ENCODE measurements around the gene LOXHD1. TPM values are rescaled to one million over a fixed set of nuclear protein-coding genes. Genes with fewer than 3 reads are reported as not detected.

The LOXHD1 gene
- total RNA-seq, 1 experiment from 2014 or later, result not detected

GRCh38 chr18:46431522-46432171, 225.4 kb downstream of the LOXHD1 start:
- POLR2A ChIA-PET, result no interaction called here
- Histone ChIP-seq H3K27me3 (ENCODE audit: control insufficient read depth, insufficient read depth, low read length) (no peaks in the 10 kb centered on the region), H3K9me3 (ENCODE audit: control insufficient read depth, insufficient read depth, low read depth, low read length) (no peaks in the 10 kb centered on the region), H3K4me3 (ENCODE audit: low read depth in 2 of 2, low read length in 2 of 2) (no peak overlapping the region), H3K4me1 (ENCODE audit: control insufficient read depth, insufficient read depth, low read length) (no peaks in the 10 kb centered on the region), H3K36me3 (ENCODE audit: control insufficient read depth, insufficient read depth, low read length) (no peaks in the 10 kb centered on the region), H3K27ac (ENCODE audit: low read length) (no peak overlapping the region)
- TF ChIP-seq POLR2AphosphoS5 (IDR thresholded peaks at IDR 0.05; ENCODE audit: low read depth, low read length), result no peak
- no peak for TF ChIP-seq TCF7L2 (IDR thresholded peaks at IDR 0.05; ENCODE audit: low read depth, low read length)
- no peak for TF ChIP-seq CTCF (IDR thresholded peaks at IDR 0.05)
- TF ChIP-seq REST (IDR thresholded peaks at IDR 0.05; ENCODE audit: insufficient read depth in 1 of 2, low read depth in 2 of 2, low read length in 1 of 2), result no peak
- TF ChIP-seq SIN3A (IDR thresholded peaks at IDR 0.05; ENCODE audit: borderline replicate concordance, insufficient read depth, low read depth, low read length), result no peak
- in situ Hi-C loops (cut with HindIII; ENCODE audit: low pct_unique_long_range_greater_than_20kb, low sequenced_read_pairs) (no loop called here), intact Hi-C loops (cut with micrococcal nuclease; ENCODE audit: unreplicated experiment) (no loop called here)
- no peak for DNase-seq (ENCODE audit: low read depth, low spot score)
- no peak for ATAC-seq
- CTCF ChIA-PET, result no interaction called here
- BruUV-seq (replicated peaks), result no TSS peak

DNA sequence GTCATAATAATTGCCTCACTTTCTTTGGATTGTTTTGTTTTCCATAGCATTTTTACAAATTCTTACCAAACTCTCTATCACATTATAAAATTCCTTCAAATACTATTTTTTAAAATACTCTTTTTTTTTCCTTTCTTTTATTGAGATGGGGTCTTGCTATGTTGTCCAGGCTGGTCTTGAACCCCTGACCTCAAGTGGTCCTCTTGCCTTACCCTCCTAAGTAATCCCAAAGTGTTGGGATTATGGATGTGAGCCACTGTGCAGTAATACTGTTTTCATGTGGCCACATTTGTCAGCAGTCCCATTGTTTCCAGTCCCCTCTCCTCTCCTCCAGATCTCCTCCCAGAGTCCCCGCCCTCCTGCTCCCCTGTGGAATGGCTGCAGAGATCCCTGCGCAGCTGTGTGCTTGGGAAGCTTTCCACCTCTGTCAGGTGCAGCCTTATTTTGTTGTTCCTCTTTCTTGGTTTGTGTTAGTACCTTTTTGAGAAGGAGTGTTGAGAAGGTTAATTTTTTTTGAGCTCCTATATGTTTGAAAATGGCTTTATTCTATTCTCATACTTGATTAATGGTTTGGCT, 227.3 kb downstream of the LOXHD1 start:
- H3K9me3 ChIP-seq (ENCODE audit: control insufficient read depth, insufficient read depth, low read depth, low read length), result no peaks in the 10 kb centered on the region
- BruUV-seq (replicated peaks), result no TSS peak
- no peak overlapping the region for H3K4me3 ChIP-seq (ENCODE audit: low read depth in 2 of 2, low read length in 2 of 2)
- POLR2A ChIA-PET, result no interaction called here
- H3K27me3 ChIP-seq (ENCODE audit: control insufficient read depth, insufficient read depth, low read length), result no peaks in the 10 kb centered on the region
- DNase-seq (ENCODE audit: low read depth, low spot score) (no peak), ATAC-seq (no peak)
- no peak overlapping the region for H3K27ac ChIP-seq (ENCODE audit: low read length)
- in situ Hi-C loops (cut with HindIII; ENCODE audit: low pct_unique_long_range_greater_than_20kb, low sequenced_read_pairs) (no loop called here), intact Hi-C loops (cut with micrococcal nuclease; ENCODE audit: unreplicated experiment) (no loop called here)
- CTCF ChIA-PET, result no interaction called here
- H3K4me1 ChIP-seq (ENCODE audit: control insufficient read depth, insufficient read depth, low read length), result no peaks in the 10 kb centered on the region
- TF ChIP-seq SIN3A (IDR thresholded peaks at IDR 0.05; ENCODE audit: borderline replicate concordance, insufficient read depth, low read depth, low read length) (no peak), CTCF (IDR thresholded peaks at IDR 0.05) (no peak), TCF7L2 (IDR thresholded peaks at IDR 0.05; ENCODE audit: low read depth, low read length) (no peak), REST (IDR thresholded peaks at IDR 0.05; ENCODE audit: insufficient read depth in 1 of 2, low read depth in 2 of 2, low read length in 1 of 2) (no peak), POLR2AphosphoS5 (IDR thresholded peaks at IDR 0.05; ENCODE audit: low read depth, low read length) (no peak)
- H3K36me3 ChIP-seq (ENCODE audit: control insufficient read depth, insufficient read depth, low read length), result no peaks in the 10 kb centered on the region

Measured in Panc1 (cell line).